NCI-H146 (cell line): Measurements from ENCODE around the gene FUCA2.
"Not testable (repeated sequence)": the region's sequence is repeated elsewhere in the genome, so short reads cannot be mapped to it uniquely, and the experiment has no call there.

Experiments
- DNase-seq: peaks from one replicate; lab custom pipeline; 2025; lab: John Stamatoyannopoulos, UW

Gene FUCA2

DNA sequence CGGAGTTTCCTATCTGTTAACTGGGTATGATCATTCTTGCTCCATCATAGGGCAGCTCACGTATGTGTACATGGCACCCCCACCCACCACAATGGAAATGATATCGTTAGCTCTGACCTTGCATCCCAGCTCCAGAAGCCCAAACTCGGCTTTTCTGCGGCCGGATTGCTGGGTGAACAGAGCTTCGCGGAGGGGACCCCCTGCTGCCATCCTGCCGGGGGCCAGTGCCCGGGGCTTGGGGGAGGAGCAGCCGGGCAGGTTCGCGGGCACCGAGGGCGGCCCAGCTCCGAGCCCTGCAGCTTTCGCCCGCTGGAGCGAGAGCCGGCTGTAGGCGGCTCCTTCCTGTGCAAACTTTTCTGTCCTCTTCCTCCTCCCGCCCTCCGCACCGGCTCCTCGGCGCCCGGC, 24.9 kb upstream of the FUCA2 start:
- DNase-seq, result peak; percentile 83

DNA sequence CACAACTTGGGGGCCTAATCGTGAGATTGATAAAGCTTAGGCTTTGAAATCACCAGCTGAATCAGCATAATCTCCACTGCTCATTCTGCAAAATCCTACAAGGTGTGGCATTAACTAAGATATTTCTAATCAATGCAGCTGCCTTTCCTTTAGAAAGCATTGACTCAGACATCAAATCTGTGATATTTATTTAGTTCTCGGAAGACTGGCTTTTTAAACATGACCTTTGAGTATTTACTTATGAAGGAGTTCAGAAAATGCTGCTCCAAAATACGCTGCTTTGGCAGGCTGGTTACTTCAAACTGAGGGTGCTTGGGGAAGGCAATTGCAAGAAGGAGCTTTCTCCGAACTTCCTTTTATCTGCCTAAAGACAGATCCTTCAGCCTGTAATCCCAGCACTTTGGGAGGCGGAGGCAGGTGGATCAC, 23.7 kb upstream of the FUCA2 start:
- DNase-seq, result no peak

DNA sequence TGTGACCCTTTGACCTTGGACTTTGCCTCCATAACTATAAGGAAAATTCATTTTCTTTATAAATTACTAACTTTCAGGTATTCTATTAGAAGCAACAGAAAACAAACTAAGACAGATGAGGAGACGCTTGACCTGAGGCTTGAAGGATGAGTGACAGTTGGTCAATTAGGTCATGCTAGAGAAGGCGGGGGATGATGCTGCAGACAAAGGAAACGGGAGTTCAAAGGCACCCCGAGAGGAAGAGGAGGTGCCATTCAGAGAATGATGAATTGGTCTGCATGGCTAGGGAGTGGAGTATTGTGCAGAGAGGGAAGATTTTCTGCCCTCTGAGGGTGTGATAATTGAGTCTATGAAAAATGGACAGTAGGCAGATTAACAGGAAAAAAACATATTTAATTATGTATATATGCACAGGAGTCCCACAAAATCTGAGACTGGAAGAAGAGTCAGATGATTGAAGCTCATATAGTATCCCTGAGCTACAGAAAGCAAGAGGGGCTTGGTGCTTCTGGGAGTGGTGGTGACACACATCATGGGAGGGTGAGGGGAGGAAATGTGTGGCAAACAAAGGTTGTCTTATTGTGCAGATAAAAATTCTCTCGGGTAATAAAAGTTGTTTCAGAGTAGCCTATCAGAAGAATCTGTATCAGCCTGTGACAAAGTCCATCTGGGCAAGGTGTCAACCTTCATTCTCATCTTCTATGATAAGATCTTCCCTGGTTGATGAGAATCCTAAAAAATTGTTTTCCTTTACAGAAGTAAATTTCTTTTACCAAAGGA, 20.4 kb upstream of the FUCA2 start:
- DNase-seq, result no peak

DNA sequence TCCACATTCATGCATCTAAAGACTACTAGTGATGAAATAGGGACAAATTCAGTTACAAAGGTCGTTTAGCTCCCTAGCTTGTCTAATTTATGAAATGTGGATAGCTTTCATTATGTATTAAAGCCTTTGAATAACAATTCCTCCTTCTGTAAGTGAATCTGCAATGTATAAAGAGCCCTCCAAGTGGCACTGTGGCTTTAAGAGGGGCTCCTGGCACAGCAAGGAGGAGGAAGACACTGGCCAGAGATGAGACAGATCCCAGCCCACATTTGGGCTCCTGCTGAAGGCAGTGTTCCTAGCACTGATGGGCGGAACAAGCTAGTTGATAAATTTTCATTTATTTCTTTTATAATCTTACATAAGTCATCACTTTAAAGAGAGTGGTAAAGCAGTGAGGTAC, 17.6 kb upstream of the FUCA2 start:
- DNase-seq, result peak; percentile 43

DNA sequence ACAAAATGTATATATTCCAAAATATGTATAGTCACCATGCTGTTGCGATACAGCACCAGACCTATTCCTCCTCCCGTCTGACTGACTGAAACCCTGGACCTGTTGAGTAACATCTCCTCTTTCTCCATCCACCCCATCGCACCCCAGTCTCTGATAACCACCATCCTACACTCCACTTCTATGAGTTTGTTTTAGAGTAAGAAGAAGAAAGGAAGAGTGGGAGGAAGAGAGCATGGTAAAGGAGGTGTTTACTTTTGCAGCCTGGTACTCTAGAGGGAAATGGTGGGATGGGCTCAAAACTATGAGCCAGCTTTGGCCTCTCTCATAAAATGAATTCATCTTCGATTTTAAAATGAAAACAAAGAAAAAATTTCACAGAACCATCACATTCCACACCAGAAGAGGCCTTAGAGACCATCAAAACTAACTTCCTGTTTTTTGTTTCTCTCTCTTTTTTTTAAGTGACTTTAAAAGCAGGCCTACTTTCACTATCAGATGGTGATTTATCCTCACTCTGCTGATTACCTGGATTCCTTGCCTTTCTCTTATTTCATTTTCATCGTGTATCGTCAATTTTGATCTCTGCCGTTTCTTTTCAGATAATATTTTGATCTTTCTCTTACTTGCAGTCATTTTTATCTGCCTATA, 16.8 kb upstream of the FUCA2 start:
- DNase-seq, result no peak

DNA sequence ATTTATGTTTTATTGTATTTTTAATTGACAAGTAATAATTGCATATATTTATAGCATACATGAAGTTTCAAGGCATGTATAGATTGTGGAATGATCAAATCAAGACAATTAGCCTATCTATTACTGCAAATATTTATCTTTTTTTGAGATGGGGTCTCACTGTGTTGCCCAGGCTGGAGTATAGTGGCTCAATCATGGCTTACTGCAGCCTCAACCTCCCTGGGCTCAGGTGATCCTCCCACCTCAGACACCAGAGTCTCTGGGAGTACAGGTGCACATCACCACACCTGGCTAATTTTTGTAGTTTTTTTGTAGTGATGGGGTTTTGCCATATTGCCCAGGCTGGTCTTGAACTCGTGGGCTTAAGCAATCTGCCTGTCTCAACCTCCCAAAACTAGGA, 16.2 kb upstream of the FUCA2 start:
- DNase-seq, result no peak

DNA sequence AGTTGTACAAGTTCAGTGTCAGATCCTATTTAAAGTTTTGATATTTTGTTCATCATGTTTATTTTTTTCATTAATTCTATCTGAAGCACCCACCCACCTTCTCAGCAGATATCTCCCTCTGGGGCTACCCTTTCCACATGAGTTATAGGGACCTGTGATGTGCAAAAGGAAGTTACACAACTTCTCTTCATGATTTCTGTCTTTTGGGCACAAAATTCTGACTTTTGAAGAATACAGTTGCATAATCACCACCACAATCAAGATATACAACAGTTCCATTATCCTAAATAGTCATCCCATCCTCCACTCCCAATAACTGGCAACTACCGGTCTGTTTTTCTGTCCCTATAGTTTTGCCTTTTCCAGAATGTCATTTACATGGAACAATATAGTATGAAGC, 13.8 kb upstream of the FUCA2 start:
- no peak for DNase-seq

DNA sequence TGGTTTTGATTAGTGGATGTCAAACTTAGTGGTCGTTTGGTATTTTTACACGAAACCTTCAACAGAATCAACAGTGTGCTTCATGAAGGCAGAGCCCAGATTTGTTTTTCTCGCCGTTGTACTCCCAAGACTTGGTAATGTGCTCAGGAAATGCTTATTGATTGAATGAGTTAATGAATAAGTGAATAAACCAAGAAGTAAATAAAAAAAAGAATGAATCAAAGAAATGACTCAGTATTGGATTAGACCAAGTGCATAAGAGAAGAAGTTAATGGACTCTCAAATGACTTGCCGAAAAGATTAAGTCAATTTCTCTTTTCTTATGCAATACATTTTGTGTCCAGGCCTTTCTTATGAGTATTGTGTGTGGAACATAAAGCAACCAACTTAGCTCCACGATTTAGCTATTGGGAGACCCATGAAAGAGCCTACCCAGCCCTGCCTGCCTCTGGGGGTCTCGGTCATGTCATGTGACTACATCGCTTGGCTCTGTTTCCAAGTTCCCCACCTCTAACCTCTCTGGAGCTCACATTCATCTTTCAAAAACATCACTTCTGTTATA, 10.6 kb upstream of the FUCA2 start:
- DNase-seq, result no peak

DNA sequence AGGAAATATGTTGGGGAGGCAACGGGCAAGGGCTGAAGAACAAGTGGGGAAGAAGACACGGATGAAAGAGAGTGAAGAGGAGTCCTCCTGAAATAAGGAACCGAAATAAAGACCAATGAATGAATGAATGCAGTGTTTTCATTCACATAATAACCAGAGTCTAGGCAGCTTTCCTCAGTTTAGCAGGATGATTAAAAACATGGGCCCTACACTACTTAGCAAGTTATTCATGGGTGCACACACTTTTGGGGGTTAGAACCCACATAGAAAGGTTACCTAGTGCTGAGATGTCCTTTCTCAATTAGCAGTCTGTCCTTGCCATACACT, 5.9 kb upstream of the FUCA2 start:
- no peak for DNase-seq

DNA sequence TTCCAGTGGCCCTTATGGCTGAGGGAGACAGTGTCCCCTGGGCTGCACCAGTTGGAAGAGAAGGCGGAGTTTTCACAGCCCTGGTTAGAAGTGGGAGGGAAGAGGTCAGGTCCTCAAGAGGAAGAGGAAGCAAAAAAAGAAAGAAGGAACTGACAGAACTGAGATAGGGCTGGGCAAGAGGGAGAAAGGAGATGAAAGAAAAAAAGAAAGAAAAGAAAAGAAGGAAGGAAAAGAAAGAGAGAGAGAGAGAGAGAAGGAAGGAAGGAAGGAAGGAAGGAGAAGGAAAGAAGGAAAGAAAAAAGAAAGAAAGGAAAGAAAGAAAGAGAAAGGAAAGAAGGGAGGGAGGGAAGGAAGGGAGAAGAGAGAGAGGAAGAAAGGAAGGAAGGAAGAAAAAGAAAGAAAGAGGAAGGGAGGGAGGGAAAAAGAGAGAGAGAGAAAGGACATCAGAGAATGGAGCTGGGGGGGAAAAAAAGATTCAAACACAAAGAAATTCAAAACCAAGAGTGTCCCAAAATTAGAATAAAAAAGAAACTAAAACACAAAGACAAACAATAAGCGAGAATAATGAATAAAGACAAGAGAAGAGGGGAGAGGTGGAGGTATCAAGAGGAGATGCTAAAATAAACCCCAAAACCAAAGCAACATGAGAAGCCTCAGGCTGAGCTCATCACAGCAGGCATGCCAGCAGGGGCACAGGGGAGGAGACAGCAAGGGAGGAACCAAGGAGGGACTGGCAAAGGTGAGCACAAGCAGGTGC, 5.3 kb upstream of the FUCA2 start:
- DNase-seq, result peak; percentile 81

DNA sequence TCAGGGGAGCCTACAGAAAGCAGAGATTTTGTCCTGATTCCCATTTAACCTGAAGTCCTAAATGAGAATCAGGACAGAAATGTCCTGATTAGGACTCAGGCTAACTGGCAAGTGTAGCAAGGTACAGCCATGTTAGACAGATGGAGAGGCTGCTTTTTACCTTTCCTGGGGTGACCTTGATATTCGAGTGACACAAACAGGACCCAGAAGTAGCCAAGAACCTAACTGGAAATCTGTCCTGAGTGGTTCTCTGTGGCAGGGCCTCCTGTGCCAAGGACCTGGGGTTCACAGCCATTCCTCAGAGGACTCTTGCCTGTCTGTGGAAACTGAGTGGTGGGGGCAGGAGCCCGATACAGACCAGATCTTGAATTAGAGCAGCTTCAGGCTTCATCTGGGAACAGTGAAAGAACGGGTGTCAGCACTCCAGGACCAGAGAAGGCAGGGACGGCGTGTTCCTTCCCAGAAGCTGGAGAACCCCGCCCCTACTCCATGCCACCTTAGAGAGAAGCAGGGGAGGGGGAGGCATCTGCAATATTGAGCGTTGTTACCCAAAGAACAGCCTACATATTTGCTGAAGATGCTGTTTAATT, 4.3 kb upstream of the FUCA2 start:
- no peak for DNase-seq

DNA sequence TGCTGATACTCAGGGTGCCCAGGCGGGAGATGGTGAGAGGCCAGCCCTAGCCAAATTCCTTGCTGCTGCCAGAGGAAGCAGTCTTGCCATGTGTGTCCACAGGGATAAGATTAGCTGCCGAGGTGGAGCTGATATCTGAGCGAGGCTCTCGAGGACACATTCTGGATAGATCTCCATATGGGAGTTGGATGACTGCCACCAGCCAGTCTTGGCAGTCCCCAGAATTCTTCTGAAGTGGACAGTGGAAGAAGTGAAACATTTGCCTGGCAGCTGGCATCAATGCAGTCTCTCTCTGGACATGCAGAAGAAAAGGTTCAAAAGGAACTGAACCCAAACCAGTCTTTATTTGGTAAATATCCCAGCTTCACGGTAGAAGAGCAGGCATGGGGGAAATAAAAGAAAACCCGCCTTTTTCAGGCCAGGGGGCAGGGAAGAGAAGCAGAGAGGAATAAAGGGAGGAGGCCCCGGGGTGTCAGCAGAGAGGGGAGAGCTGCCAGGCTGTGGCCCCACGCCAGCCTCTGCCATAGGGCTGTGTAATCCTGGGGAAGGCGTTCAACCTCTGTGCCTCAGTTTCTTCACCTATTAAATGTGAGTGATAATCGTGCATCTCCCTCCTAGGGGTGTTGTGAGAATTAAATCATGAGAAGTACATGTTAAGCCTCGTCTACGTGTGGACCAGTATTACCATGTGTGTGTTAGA, 3.7 kb upstream of the FUCA2 start:
- DNase-seq, result no peak

DNA sequence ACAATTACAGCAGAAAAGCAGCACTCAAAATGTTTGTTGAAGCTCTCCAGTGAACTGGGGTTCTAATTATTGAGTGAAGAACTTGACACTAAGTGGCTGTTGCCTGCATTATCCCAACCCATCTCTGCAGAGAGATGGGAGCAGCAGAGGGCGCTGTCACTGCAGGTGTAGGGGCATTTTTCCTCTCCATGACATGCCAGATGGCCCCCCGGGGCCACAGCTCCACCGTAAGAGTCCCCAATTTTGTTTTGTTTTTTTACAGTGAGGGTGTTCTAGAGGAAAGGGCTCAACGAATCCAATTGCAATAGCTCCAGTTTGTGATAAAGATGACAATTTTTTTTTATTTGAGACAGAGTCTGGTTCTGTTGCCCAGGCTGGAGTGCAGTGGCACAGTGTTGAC, 1.9 kb upstream of the FUCA2 start:
- DNase-seq, result peak; percentile 76

DNA sequence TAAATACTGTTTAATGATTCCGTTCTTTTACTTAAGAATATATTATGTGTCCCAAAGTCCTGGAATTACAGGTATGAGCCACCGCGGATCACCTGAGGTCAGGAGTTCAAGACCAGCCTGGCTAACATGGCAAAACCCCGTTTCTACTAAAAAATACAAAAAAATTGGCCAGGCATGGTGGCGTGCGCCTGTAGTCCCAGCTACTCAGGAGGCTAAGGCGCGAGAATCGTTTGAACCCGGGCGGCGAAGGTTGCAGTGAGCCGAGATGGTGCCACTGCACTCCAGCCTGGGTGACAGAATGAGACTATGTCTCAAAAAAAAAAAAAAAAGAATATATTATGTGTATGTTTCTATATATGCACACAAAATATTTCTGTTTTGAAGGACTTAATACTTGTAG, 1.2 kb downstream of the FUCA2 start:
- not testable (repeated sequence) for DNase-seq

DNA sequence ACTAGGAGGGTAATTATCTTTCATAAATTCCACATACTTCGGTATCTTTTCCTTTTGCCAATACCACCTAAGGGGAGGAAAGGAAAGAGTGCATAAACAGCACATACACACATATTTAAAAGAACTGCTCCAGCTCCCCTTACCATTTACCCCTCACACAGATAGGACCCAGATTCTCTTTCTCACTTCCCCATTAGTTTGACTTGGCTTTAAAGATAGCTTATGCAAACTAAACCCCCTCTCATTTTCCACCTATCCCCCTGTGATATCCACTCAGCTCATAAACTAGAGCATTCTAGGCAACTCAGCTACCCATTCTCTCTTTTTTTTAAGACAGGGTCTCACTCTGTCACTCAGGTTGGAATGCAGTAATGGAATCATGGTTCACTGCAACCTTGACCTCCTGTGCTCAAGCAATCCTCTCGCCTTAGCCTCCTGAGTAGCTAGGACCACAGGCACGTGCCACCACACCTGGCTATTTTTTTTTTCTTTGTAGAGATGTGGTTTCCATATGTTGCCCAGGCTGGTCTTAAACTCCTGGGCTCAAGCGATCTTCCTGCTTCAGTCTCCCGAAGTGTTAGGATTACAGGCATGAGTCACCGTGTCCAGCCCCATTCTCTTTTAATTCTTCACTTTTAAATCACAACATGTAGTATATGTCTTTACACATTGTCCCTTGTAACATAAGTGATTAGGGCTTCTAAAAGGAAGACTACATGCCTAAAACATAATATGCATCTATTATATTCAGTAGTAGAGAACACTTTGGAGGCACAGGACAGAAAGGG, 4.0 kb downstream of the FUCA2 start:
- DNase-seq, result no peak

DNA sequence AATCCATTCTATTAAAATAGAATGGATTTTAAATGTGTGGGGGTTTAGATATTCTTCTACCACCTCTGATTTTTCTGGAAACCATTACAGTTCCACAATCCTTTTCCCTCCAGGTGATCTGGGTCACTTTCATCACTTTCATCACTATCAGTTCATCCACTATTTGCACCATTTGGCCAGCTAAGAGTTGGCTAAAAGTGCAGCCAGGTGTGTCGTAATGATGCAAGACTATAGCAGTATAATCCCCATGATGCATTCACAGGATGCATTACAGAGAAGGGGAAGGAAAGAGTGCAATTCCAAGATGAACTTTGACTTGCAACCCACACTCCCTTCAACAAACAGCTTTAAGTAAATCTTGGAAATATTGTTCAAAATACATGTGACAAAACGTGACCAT, 4.9 kb downstream of the FUCA2 start:
- no peak for DNase-seq

DNA sequence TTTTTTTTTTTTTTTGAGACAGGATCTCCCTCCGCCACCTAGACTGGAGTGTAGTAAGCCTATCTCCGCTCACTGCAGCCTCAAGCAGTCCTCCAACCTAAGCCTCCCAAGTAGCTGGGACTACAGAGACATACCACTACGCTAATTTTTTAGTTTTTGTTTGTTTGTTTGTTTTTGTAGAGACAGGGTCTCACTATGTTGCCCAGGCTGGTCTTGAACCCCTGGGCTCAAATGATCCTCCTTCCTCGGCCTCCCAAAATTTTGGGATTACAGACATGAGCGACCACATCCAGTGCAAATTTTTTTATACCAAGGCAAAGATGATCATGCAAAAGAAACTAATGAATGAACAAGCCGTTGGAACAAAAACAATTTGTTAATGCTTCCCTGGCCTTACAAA, 5.3 kb downstream of the FUCA2 start:
- no peak for DNase-seq

DNA sequence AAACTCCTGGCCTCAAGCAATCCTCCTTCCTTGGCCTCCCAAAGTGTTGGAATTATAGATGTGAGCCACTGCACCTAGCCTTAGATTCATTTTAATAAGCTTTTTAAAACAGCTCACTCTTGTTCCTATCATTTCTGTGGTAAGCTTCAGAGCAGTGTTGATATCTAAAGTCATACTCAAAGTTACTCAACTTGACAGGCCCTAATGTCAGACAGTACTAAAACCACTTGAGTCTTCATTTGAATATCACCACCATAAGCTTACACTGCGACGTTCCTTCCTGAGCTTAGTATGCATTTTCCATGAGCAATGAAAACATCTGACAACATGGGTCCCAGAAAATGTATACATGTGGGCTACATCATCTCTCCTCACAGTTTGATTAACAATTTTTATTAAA, 6.0 kb downstream of the FUCA2 start:
- no peak for DNase-seq

DNA sequence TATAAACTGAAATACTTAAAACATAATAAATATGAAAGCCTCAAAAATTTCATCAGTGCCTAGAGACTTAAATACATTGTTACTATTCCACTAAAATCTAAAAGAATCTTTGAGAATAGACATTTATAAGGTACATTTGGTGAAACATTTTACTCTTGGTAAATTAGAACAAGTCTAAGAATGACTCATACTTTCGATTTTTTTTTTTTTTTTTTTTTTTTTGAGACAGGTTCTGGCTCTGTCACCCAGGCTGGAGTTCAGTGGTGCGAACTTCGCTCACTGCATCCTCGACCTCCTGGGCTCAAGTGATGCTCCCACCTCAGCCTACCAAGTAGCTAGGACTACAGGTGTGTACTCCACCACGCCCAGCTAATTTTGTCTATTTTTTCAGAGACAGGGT, 6.4 kb downstream of the FUCA2 start:
- DNase-seq, result no peak

DNA sequence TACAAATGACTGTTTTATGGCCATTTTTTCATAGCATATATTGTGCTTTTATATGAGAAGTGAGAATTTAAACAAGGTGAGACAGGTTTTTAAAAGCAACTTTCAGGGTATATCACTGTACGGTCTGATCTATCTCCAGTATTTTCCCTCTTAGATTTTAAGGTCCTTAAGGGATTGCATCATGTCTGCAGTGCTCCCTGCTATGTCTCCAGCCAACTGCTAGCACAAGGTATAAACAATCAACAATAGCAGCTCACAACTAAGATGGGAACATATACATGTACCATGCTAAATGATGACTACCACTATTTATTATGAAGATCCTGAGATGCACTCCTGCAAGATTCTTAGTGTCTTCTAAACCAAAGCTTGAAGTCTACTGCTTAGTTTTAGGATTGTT, 7.2 kb downstream of the FUCA2 start:
- DNase-seq, result no peak

DNA sequence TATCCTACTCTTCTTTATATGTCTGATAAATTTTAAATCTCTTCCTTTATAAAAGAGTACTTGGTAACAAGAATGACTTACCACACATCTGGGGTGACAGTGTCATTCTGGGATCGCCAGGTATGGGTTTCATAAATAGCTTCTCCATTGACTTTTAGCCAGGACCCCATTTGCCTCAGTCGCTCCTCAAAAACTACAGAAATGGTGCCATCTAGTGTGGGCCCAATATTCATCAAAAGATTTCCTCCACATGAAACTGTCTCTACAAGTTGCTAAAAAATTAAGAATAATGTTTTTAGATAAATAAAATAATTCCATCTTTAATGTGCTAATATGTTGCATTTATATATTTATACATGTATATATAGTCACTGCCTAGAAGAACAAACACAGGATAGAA, 9.7 kb downstream of the FUCA2 start:
- no peak for DNase-seq
